Ascending aorta (tissue), 2 donors: Measurements from ENCODE around the gene DBX1. TPM values are rescaled to one million over a fixed set of nuclear protein-coding genes. Genes with fewer than 3 reads are reported as not detected.

Experiments used
- DNase-seq, 2 donors: peaks; one replicate each; pipeline ENCODE4 v3.0.0-alpha.2; 2019; ENCODE audit warnings: low spot score in 2 of 2
- H3K27ac ChIP-seq, 2 donors: fragments of 200-600 bp; sonication (generic); one replicate each; pipeline ENCODE4 v1.5.1; 2016 to 2017; ENCODE audit warnings: mild to moderate bottlenecking in 1 of 2
- H3K27me3 ChIP-seq: fragments of 200-600 bp; sonication (generic); one replicate; pipeline ENCODE4 v1.5.1; 2017
- H3K36me3 ChIP-seq, 2 donors: fragments of 200-600 bp; sonication (generic); one replicate each; pipeline ENCODE4 v1.5.1; 2016
- H3K4me1 ChIP-seq, 2 donors: fragments of 200-600 bp; sonication (generic); one replicate each; pipeline ENCODE4 v1.5.1; 2016 to 2017; ENCODE audit warnings: mild to moderate bottlenecking in 1 of 2
- H3K4me3 ChIP-seq, 2 donors: fragments of 200-600 bp; sonication (generic); one replicate each; pipeline ENCODE4 v1.5.1; 2016 to 2017; ENCODE audit warnings: mild to moderate bottlenecking in 1 of 2
- H3K9me3 ChIP-seq, 2 donors: fragments of 200-600 bp; sonication (generic); one replicate each; pipeline ENCODE4 v1.5.1; 2016
- intact Hi-C: fragments of 100-400 bp; cut with DNase I; formaldehyde crosslinking; loops from one replicate; pipeline ENCODE4 v1.15.1; 2023
- total RNA-seq: library from RNA; depleted of rRNA; stranded (reverse); fragments of >200 nt; gene quantifications from one replicate; pipeline ENCODE4 v1.1.0, GENCODE V29; 2016
- TF ChIP-seq, protein P1 (sequence below), 3 experiments: fragments of 200-600 bp in 2 of 3; fragments of 450-650 bp in 1 of 3; sonication (generic) in 2 of 3; IDR thresholded peaks; one replicate each; pipeline ENCODE4 v1.5.1; 2016 to 2019; ENCODE audit warnings: antibody characterized with exemption in 3 of 3, mild to moderate bottlenecking in 1 of 3, moderate library complexity in 1 of 3

DBX1 gene
- total RNA-seq, 1 donor from 2014 or later: not detected

DNA sequence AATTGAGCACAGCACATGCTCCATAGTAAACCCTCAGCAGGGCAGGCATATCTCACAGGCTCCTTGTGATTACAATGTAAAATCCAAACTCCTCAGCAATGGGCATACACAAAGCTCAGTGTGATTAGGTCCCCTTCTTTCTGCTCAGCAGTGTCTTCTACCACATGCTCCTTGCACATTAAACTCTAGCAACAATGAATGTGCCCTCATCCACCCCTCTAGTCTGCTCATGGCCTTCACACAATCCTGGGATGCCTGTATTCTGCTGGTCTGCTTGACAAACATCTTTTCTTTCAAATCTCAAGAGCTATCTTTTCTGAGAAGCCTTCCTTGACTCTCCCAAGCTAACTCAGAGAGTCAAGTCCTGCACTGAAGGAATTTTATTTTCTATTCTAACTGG is 32.4 kb upstream of the DBX1 start:
- no peaks in the 10 kb centered on the region for H3K9me3 ChIP-seq
- intact Hi-C loops: no loop called here
- DNase-seq: no peak
- H3K4me3 ChIP-seq: no peak overlapping the region
- H3K27ac ChIP-seq: no peak overlapping the region
- TF ChIP-seq, protein P1, sequence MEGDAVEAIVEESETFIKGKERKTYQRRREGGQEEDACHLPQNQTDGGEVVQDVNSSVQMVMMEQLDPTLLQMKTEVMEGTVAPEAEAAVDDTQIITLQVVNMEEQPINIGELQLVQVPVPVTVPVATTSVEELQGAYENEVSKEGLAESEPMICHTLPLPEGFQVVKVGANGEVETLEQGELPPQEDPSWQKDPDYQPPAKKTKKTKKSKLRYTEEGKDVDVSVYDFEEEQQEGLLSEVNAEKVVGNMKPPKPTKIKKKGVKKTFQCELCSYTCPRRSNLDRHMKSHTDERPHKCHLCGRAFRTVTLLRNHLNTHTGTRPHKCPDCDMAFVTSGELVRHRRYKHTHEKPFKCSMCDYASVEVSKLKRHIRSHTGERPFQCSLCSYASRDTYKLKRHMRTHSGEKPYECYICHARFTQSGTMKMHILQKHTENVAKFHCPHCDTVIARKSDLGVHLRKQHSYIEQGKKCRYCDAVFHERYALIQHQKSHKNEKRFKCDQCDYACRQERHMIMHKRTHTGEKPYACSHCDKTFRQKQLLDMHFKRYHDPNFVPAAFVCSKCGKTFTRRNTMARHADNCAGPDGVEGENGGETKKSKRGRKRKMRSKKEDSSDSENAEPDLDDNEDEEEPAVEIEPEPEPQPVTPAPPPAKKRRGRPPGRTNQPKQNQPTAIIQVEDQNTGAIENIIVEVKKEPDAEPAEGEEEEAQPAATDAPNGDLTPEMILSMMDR (IDR thresholded peaks at IDR 0.05): no peak
- H3K36me3 ChIP-seq: no peaks in the 10 kb centered on the region
- no peaks in the 10 kb centered on the region for H3K27me3 ChIP-seq
- H3K4me1 ChIP-seq: no peaks in the 10 kb centered on the region

DNA sequence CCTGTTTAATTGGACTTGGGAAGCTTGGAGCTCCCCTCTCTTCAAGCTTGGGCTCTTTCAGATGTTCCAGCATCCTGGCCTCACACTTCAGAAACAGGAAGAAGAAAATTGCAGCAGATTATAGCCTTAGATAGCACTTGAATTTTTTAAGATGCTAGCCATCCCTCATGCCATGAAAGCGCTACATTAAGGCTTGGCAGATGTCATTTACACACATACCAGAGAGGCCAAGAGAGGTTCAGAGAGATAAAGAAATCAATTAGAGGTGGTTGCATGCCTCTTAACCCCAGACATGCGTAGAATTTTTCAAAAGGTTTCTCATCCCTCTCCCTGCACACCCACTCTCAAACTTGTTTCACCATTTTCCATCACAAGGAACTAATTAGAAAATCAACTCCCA is 31.9 kb upstream of the DBX1 start:
- intact Hi-C loops: no loop called here
- Histone ChIP-seq H3K27ac (no peak overlapping the region), H3K27me3 (no peaks in the 10 kb centered on the region), H3K4me3 (no peak overlapping the region), H3K36me3 (no peaks in the 10 kb centered on the region), H3K4me1 (no peaks in the 10 kb centered on the region), H3K9me3 (no peaks in the 10 kb centered on the region)
- TF ChIP-seq, protein P1 (IDR thresholded peaks at IDR 0.05): no peak
- DNase-seq: no peak

DNA sequence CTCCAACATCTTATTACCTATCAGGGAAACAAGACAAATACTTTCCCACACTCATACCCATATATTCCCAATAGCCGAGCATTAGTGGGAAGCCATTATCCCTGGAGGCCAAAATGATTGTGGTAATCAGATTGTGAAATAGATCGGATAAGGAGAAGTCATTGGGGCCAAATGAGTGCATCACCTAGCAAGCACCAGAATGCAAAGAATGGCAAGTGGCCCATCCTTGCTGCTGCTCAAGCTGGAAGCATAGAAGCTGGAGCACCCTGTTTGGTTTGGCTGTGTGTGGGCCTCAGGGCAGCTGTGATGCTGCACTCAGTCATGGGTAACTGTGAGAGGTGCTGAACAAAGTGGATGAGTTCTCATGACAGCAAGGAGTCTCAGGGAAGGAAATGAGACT is 18.7 kb upstream of the DBX1 start:
- no peaks in the 10 kb centered on the region for H3K4me1 ChIP-seq
- no peaks in the 10 kb centered on the region for H3K36me3 ChIP-seq
- H3K4me3 ChIP-seq: no peak overlapping the region
- peaks cover 0 to 3% of the 10 kb centered on the region in 2 donors for H3K9me3 ChIP-seq
- H3K27me3 ChIP-seq: no peaks in the 10 kb centered on the region
- H3K27ac ChIP-seq: no peak overlapping the region
- TF ChIP-seq, protein P1 (IDR thresholded peaks at IDR 0.05): no peak
- DNase-seq: no peak
- intact Hi-C loops: no loop called here

DNA sequence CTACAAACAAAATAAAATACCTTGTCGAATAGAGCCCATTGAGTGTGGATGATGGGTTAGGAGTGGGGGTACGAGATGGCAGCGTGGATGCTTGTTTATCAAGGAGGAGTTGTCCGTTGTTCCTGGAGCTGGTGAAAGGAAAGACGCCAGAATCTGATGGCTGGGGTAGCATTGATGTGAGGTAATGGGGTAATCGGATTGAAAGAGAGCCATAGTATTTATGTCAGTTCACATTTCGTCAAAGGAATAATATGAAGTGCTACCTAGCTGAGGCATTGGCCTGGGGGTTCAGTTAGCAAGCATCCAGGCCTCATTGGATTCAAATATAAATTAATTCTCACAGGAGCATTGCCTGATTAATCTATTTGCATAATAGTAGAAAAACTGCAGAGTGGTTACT is 16.9 kb upstream of the DBX1 start:
- no peak overlapping the region for H3K27ac ChIP-seq
- H3K27me3 ChIP-seq: no peaks in the 10 kb centered on the region
- intact Hi-C loops: no loop called here
- peaks cover 0 to 1% of the 10 kb centered on the region in 2 donors for H3K9me3 ChIP-seq
- TF ChIP-seq, protein P1 (IDR thresholded peaks at IDR 0.05): no peak
- no peaks in the 10 kb centered on the region for H3K4me1 ChIP-seq
- no peak overlapping the region for H3K4me3 ChIP-seq
- H3K36me3 ChIP-seq: no peaks in the 10 kb centered on the region
- DNase-seq: no peak

DNA sequence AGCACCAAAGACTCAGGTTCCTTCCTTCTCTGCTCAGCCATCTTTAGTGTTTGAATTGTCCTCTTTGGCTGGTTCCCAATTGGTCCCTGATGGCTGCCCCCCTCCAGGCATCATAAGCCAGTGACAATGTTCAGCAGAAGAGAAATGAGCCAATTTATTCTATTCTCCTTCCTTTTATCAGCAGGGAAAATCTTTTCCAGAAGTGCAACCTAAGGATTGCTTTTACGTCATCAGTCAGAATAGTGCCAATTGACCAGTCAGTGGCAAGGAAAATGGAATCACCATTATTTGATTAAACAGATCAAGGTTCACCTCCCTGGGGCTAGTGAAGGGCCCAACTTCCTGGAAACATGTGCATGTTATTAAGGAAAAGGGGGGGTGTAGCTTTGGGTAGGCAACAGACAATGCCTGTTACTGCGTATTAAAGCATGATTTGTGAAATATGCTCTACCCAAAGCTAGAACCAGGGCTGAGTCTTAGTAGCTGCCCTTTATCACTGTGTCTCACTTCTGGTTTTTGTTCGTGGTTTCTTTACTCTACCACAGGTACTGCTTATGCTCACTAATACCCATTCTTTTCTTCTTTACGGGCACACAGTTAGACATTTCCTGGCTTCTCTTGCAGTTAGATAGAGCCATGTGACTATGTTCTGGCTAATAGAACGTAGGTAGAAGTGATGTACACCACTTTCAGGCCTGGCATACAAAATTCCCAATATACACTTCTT is 12.6 kb upstream of the DBX1 start:
- DNase-seq: no peak
- TF ChIP-seq, protein P1 (IDR thresholded peaks at IDR 0.05): no peak
- H3K27me3 ChIP-seq: no peaks in the 10 kb centered on the region
- H3K9me3 ChIP-seq: peaks cover 0 to 8% of the 10 kb centered on the region in 2 donors
- H3K36me3 ChIP-seq: no peaks in the 10 kb centered on the region
- no peaks in the 10 kb centered on the region for H3K4me1 ChIP-seq
- intact Hi-C loops: no loop called here
- H3K27ac ChIP-seq: no peak overlapping the region
- no peak overlapping the region for H3K4me3 ChIP-seq
